NCI-H146 treated with DMSO at 0.1 percent for 48 hours (cell line): Measurements from ENCODE around the gene NDUFC2.
"Not testable (repeated sequence)": the region's sequence is repeated elsewhere in the genome, so short reads cannot be mapped to it uniquely, and the experiment has no call there.

Experiments
- DNase-seq: peaks from one replicate; lab custom pipeline; 2025; ENCODE audit not compliant: unreplicated experiment; lab: John Stamatoyannopoulos, UW

Gene NDUFC2

GRCh38 chr11:78031629-78032028 is 48.0 kb downstream of the NDUFC2 start:
- no peak for DNase-seq

- DNase-seq = peak; percentile 68
These were observed 49.0 kb downstream of the NDUFC2 start for GRCh38 chr11:78030429-78031325.

DNA sequence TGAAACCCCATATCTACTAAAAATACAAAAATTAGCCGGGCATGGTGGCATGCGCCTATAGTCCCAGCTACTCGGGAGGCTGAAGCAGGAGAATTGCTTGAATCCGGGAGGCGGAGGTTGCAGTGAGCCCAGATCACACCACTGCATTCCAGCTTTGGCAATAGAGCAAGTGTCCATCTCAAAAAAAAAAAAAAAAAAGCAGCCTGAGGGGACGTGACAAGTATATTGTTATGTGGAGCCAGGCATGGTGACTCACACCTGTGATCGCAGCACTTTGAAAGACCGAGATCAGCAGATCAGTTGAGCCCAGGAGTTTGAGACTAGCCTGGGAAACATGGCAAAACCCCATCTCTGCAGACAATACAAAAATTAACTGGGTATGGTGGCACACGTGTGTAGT is 51.2 kb downstream of the NDUFC2 start:
- DNase-seq = not testable (repeated sequence)

GRCh38 chr11:78027759-78028158 is 51.9 kb downstream of the NDUFC2 start:
- no peak for DNase-seq

- no peak for DNase-seq
These were observed 54.3 kb downstream of the NDUFC2 start for GRCh38 chr11:78025378-78025777.

- no peak for DNase-seq
These were observed 56.2 kb downstream of the NDUFC2 start for GRCh38 chr11:78023426-78023825.

- DNase-seq = peak; percentile 52
These were observed 57.0 kb downstream of the NDUFC2 start, which contains the start of gene KCTD14 for GRCh38 chr11:78022397-78023396. Gene KCTD14 (minus strand): TSS chr11:78023276. CDS start chr11:78023249, 27 bp downstream.

- no peak for DNase-seq
These were observed 58.1 kb downstream of the NDUFC2 start for GRCh38 chr11:78021611-78022010.

DNA sequence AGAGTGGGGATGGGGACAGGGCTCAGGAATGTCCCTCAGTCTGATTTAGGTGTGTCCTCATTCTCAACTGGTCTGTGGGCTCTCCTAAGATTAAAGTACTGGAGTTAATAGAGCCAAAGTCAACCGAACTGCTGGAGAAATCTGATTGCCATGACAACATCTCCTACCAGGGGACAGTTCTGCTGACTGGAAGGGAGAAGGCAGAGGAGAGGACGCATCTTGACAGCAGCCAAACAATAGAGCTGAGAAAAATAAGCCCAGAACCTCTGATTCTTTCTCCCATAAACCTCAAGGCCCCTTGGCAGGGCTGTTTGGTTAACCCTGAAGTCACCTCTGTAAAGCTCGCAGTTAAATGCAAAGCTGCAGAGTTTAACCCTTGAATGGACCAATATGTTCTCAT is 59.4 kb downstream of the NDUFC2 start:
- DNase-seq = no peak

- DNase-seq = no peak
These were observed 59.9 kb downstream of the NDUFC2 start for GRCh38 chr11:78019808-78020207.
